HG02623 (cell line): ENCODE data around the gene DAZL.
"Not testable (repeated sequence)": the region's sequence is repeated elsewhere in the genome, so short reads cannot be mapped to it uniquely, and the experiment has no call there.

ENCODE experiments used
- ATAC-seq: cut with Tn5 transposase; IDR thresholded peaks from one replicate; pipeline ENCODE4 v1.9.1; 2021; ENCODE audit warnings: moderate library complexity; ENCODE audit not compliant: unreplicated experiment

DAZL gene

GRCh38 chr3:16604887-16605602, at the start of gene DAZL:
Gene DAZL, minus strand, starts transcription at chr3:16605423. Its CDS starts 218 bp downstream, at chr3:16605205.
- no peak for ATAC-seq

- no peak for ATAC-seq
Observed at GRCh38 chr3:16654976-16655375, 49.8 kb upstream of the DAZL start.

- no peak for ATAC-seq
Observed at GRCh38 chr3:16653712-16654111, 48.5 kb upstream of the DAZL start.

GRCh38 chr3:16647668-16648067, 42.4 kb upstream of the DAZL start:
- ATAC-seq: no peak

GRCh38 chr3:16639806-16640205, 34.6 kb upstream of the DAZL start:
- no peak for ATAC-seq

GRCh38 chr3:16633948-16634347, 28.7 kb upstream of the DAZL start:
- no peak for ATAC-seq

- ATAC-seq: no peak
Observed at GRCh38 chr3:16632395-16632794, 27.2 kb upstream of the DAZL start.

GRCh38 chr3:16618721-16619120, 13.5 kb upstream of the DAZL start:
- no peak for ATAC-seq

- ATAC-seq: not testable (repeated sequence)
Observed at GRCh38 chr3:16617155-16617554, 11.9 kb upstream of the DAZL start.

- no peak for ATAC-seq
Observed at GRCh38 chr3:16616083-16616482, 10.9 kb upstream of the DAZL start.

- no peak for ATAC-seq
Observed at GRCh38 chr3:16614033-16615031, 9.1 kb upstream of the DAZL start.

- ATAC-seq: no peak
Observed at GRCh38 chr3:16609927-16610580, 4.8 kb upstream of the DAZL start.

- no peak for ATAC-seq
Observed at GRCh38 chr3:16608816-16609215, 3.6 kb upstream of the DAZL start.

GRCh38 chr3:16607718-16608117, 2.5 kb upstream of the DAZL start:
- ATAC-seq: no peak

GRCh38 chr3:16606398-16606797, 1.2 kb upstream of the DAZL start:
- no peak for ATAC-seq

- ATAC-seq: no peak
Observed at GRCh38 chr3:16605966-16606365, 743 bp upstream of the DAZL start.

GRCh38 chr3:16604433-16604832, 790 bp downstream of the DAZL start:
- ATAC-seq: no peak

- no peak for ATAC-seq
Observed at GRCh38 chr3:16601537-16602005, 3.7 kb downstream of the DAZL start.

GRCh38 chr3:16600780-16601536, 4.3 kb downstream of the DAZL start:
- ATAC-seq: no peak

GRCh38 chr3:16599694-16600093, 5.5 kb downstream of the DAZL start:
- no peak for ATAC-seq
